ENCODE data around the gene SGPL1.

GRCh38 chr10:70804421-70804808 is 11.3 kb upstream of the SGPL1 start:
- TF ChIP-seq, protein P1, sequence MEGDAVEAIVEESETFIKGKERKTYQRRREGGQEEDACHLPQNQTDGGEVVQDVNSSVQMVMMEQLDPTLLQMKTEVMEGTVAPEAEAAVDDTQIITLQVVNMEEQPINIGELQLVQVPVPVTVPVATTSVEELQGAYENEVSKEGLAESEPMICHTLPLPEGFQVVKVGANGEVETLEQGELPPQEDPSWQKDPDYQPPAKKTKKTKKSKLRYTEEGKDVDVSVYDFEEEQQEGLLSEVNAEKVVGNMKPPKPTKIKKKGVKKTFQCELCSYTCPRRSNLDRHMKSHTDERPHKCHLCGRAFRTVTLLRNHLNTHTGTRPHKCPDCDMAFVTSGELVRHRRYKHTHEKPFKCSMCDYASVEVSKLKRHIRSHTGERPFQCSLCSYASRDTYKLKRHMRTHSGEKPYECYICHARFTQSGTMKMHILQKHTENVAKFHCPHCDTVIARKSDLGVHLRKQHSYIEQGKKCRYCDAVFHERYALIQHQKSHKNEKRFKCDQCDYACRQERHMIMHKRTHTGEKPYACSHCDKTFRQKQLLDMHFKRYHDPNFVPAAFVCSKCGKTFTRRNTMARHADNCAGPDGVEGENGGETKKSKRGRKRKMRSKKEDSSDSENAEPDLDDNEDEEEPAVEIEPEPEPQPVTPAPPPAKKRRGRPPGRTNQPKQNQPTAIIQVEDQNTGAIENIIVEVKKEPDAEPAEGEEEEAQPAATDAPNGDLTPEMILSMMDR (conservative IDR thresholded peaks at IDR 0.05 in 1 of 2, IDR thresholded peaks at IDR 0.05 in 1 of 2; ENCODE audit: extremely low read depth in 1 of 2, insufficient read depth in 1 of 2, low read depth in 1 of 2, low read length in 2 of 2): no peak
- no peak for TF ChIP-seq EZH2 (IDR thresholded peaks at IDR 0.05; ENCODE audit: borderline replicate concordance, low read length)
